Endodermal cell (in vitro differentiated cells): ENCODE measurements around the gene CD163. TPM values are rescaled to one million over a fixed set of nuclear protein-coding genes. Genes with fewer than 3 reads are reported as not detected.

Source experiments
- DNase-seq: peaks from one replicate; pipeline ENCODE4 v3.0.0-alpha.2; 2017
- H3K27ac ChIP-seq: 2 replicates; pipeline ENCODE4 v1.5.1; 2013; ENCODE audit warnings: mild to moderate bottlenecking, low read depth, low read length, moderate library complexity
- H3K27me3 ChIP-seq: 2 replicates; pipeline ENCODE4 v1.6.1; 2013; ENCODE audit warnings: mild to moderate bottlenecking, low read length, moderate library complexity; ENCODE audit not compliant: insufficient read depth, control insufficient read depth, poor library complexity, severe bottlenecking
- H3K36me3 ChIP-seq: 2 replicates; pipeline ENCODE4 v1.7.0; 2013; ENCODE audit warnings: mild to moderate bottlenecking, low read length, moderate library complexity; ENCODE audit not compliant: control insufficient read depth, insufficient read depth
- H3K4me1 ChIP-seq: one replicate; pipeline ENCODE4 v1.7.0; 2013; ENCODE audit warnings: low read length; ENCODE audit not compliant: control insufficient read depth, insufficient read depth
- H3K4me3 ChIP-seq: 2 replicates; pipeline ENCODE4 v1.5.1; 2013; ENCODE audit warnings: mild to moderate bottlenecking, low read length, moderate library complexity
- H3K9ac ChIP-seq: 2 replicates; pipeline ENCODE4 v1.6.1; 2013; ENCODE audit warnings: mild to moderate bottlenecking, low read length, moderate library complexity; ENCODE audit not compliant: poor library complexity, severe bottlenecking; ENCODE audit errors: extremely low read depth
- H3K9me3 ChIP-seq: 2 replicates; pipeline ENCODE4 v1.6.1; 2013; ENCODE audit warnings: mild to moderate bottlenecking, low read length, moderate library complexity; ENCODE audit not compliant: control insufficient read depth
- H3K27ac Mint-ChIP-seq: 2 replicates; pipeline ENCODE4 v1.8.0; 2020; ENCODE audit warnings: mixed read lengths
- H3K27me3 Mint-ChIP-seq: 2 replicates; pipeline ENCODE4 v1.8.0; 2021; ENCODE audit warnings: mild to moderate bottlenecking, mixed read lengths; ENCODE audit not compliant: insufficient read depth
- H3K36me3 Mint-ChIP-seq: 2 replicates; pipeline ENCODE4 v1.8.0; 2020; ENCODE audit warnings: low read depth, mixed read lengths
- H3K4me1 Mint-ChIP-seq: 2 replicates; pipeline ENCODE4 v1.8.0; 2020; ENCODE audit warnings: mixed read lengths
- H3K4me3 Mint-ChIP-seq: 2 replicates; pipeline ENCODE4 v1.8.0; 2020; ENCODE audit warnings: mild to moderate bottlenecking, moderate library complexity, mixed read lengths
- H3K9me3 Mint-ChIP-seq: 2 replicates; pipeline ENCODE4 v1.8.0; 2020; ENCODE audit warnings: mild to moderate bottlenecking, mixed read lengths
- CTCF ChIP-seq: fragments of 200-600 bp; sonication (generic); conservative IDR thresholded peaks from 2 replicates; pipeline ENCODE4 v1.5.0; 2021; ENCODE audit warnings: antibody characterized with exemption, mild to moderate bottlenecking
- WGBS, 2 experiments: methylation state at CpG; one replicate each; pipeline versions ENCODE4 v1.1.5 to v1.1.7; 2013; ENCODE audit warnings: missing lambda C conversion rate in 2 of 2, mixed read lengths in 1 of 2; ENCODE audit not compliant: insufficient coverage in 1 of 2, insufficient read length in 1 of 2; 5-methylcytosine and 5-hydroxymethylcytosine counted together
- total RNA-seq, 2 donors: library from RNA; stranded (reverse); fragmentation: NEBNext Ultra II Directional in 1 of 2; extraction: Animal tissue kit (Norgen Biotek cat#: 25700) in 1 of 2; gene quantifications; 2 replicates in 1 of 2; 3 replicates in 1 of 2; pipeline ENCODE4 v1.2.1, GENCODE V29; 2021

The CD163 gene
- total RNA-seq, 2 donors from 2014 or later: 2.8 to 11.4 TPM

DNA sequence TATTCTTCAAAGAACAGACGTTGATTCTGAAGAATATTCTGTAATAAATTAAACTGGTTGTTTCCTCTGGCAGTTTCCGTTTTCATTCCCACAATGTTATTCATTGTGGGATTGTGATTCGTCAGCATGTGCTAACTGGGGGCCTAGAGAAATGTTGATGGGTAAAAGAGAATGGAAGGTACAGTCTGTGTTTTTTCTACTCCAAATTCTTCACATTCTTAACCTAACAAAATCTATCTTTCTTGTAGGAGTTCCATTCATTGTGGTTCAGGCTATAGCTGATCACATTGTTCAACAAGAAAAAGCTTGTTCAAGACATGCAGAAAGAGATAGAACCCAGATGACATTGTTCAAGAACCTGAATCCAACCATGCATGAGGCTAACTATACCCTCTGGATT, 5.9 kb downstream of the CD163 start:
- DNase-seq: no peak
- peaks cover 9% of the 10 kb centered on the region for H3K9me3 Mint-ChIP-seq
- H3K27me3 Mint-ChIP-seq: no peaks in the 10 kb centered on the region
- Histone ChIP-seq H3K4me3 (no peak overlapping the region), H3K36me3 (no peaks in the 10 kb centered on the region), H3K4me1 (no peaks in the 10 kb centered on the region), H3K9ac (no peak overlapping the region), H3K27me3 (no peaks in the 10 kb centered on the region), H3K27ac (no peak overlapping the region), H3K9me3 (no peaks in the 10 kb centered on the region)
- H3K36me3 Mint-ChIP-seq: peaks cover 3% of the 10 kb centered on the region
- peaks cover 9% of the 10 kb centered on the region for H3K4me1 Mint-ChIP-seq
- H3K4me3 Mint-ChIP-seq: no peak overlapping the region
- no peak overlapping the region for H3K27ac Mint-ChIP-seq
- no peak for TF ChIP-seq CTCF
- WGBS, 2 experiments: 79% methylated on average over 3 of the region's 3 CpGs; no CpG with 5 or more reads in 1 of the 2 experiments

GRCh38 chr12:7496451-7496850, 7.1 kb downstream of the CD163 start:
- Histone ChIP-seq H3K27ac (no peak overlapping the region), H3K4me1 (no peaks in the 10 kb centered on the region), H3K9me3 (no peaks in the 10 kb centered on the region), H3K4me3 (no peak overlapping the region), H3K27me3 (no peaks in the 10 kb centered on the region), H3K9ac (no peak overlapping the region), H3K36me3 (no peaks in the 10 kb centered on the region)
- no peak for DNase-seq
- Mint-ChIP-seq H3K36me3 (peaks cover 3% of the 10 kb centered on the region), H3K9me3 (peaks cover 9% of the 10 kb centered on the region), H3K4me1 (peaks cover 9% of the 10 kb centered on the region), H3K27me3 (no peaks in the 10 kb centered on the region), H3K27ac (no peak overlapping the region), H3K4me3 (no peak overlapping the region)
- 96 to 100% methylated on average over 3 to 4 of the region's 4 CpGs for WGBS, 2 experiments
- TF ChIP-seq CTCF: no peak

DNA sequence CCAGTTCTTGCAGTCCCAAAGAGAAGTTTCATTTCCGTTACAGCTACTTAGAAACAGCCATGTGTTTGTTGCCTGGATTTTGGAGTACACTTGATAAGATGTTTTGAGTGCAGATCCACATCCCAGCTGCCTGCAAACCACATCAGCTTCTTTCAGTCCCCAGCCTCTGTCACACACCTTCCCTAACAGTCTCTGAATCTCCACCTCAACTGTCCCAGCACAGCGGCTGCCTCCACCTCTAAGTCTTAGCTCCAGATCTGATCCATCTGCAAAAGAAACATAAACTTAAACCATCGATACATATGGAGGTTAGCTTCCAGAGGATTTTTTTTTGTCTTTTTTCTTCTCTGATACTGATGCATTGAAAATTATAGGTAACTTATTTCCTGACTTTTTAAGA, 8.4 kb downstream of the CD163 start:
- H3K4me3 Mint-ChIP-seq: no peak overlapping the region
- H3K9ac ChIP-seq: no peak overlapping the region
- no peaks in the 10 kb centered on the region for H3K36me3 ChIP-seq
- WGBS, 2 experiments: 60 to 97% methylated on average over 1 to 3 of the region's 3 CpGs
- no peak for DNase-seq
- peaks cover 3% of the 10 kb centered on the region for H3K36me3 Mint-ChIP-seq
- peaks cover 9% of the 10 kb centered on the region for H3K9me3 Mint-ChIP-seq
- H3K4me1 ChIP-seq: no peaks in the 10 kb centered on the region
- no peaks in the 10 kb centered on the region for H3K27me3 Mint-ChIP-seq
- no peak overlapping the region for H3K4me3 ChIP-seq
- peaks cover 9% of the 10 kb centered on the region for H3K4me1 Mint-ChIP-seq
- no peak overlapping the region for H3K27ac ChIP-seq
- no peaks in the 10 kb centered on the region for H3K27me3 ChIP-seq
- no peaks in the 10 kb centered on the region for H3K9me3 ChIP-seq
- no peak for TF ChIP-seq CTCF
- no peak overlapping the region for H3K27ac Mint-ChIP-seq
